ENCODE results near the gene CRIP3. TPM values are rescaled to one million over a fixed set of nuclear protein-coding genes. Genes with fewer than 3 reads are reported as not detected.

Gene CRIP3
- total RNA-seq, 1 experiment from 2014 or later = 2.3 TPM

GRCh38 chr6:43285832-43286231, 22.8 kb downstream of the CRIP3 start:
- Mint-ChIP-seq H3K9me3 (ENCODE audit: low read depth, unreplicated experiment) (no peaks in the 10 kb centered on the region), H3K36me3 (ENCODE audit: insufficient read depth, unreplicated experiment) (no peaks in the 10 kb centered on the region), H3K4me1 (ENCODE audit: low read depth, unreplicated experiment) (no peaks in the 10 kb centered on the region), H3K4me3 (ENCODE audit: low read depth, unreplicated experiment) (no peak overlapping the region), H3K27me3 (ENCODE audit: unreplicated experiment) (peaks cover 26% of the 10 kb centered on the region), H3K27ac (ENCODE audit: unreplicated experiment) (no peak overlapping the region)
- CTCF ChIA-PET = no interaction called here
- intact Hi-C loops (cut with micrococcal nuclease; ENCODE audit: unreplicated experiment) = no loop called here
- DNase-seq = no peak
- BruUV-seq (replicated peaks) = no TSS peak
- TF ChIP-seq CTCF (IDR thresholded peaks at IDR 0.05; ENCODE audit: unreplicated experiment) = no peak

- intact Hi-C loops (cut with micrococcal nuclease; ENCODE audit: unreplicated experiment) = no loop called here
- Mint-ChIP-seq H3K36me3 (ENCODE audit: insufficient read depth, unreplicated experiment) (no peaks in the 10 kb centered on the region), H3K4me3 (ENCODE audit: low read depth, unreplicated experiment) (no peak overlapping the region), H3K27ac (ENCODE audit: unreplicated experiment) (no peak overlapping the region), H3K4me1 (ENCODE audit: low read depth, unreplicated experiment) (no peaks in the 10 kb centered on the region), H3K9me3 (ENCODE audit: low read depth, unreplicated experiment) (no peaks in the 10 kb centered on the region), H3K27me3 (ENCODE audit: unreplicated experiment) (peaks cover 32% of the 10 kb centered on the region)
- BruUV-seq (replicated peaks) = no TSS peak
- CTCF ChIA-PET = no interaction called here
- no peak for TF ChIP-seq CTCF (IDR thresholded peaks at IDR 0.05; ENCODE audit: unreplicated experiment)
- DNase-seq = no peak
Observed at GRCh38 chr6:43284991-43285781, 23.4 kb downstream of the CRIP3 start.

- Mint-ChIP-seq H3K27ac (ENCODE audit: unreplicated experiment) (no peak overlapping the region), H3K9me3 (ENCODE audit: low read depth, unreplicated experiment) (no peaks in the 10 kb centered on the region), H3K36me3 (ENCODE audit: insufficient read depth, unreplicated experiment) (no peaks in the 10 kb centered on the region), H3K27me3 (ENCODE audit: unreplicated experiment) (peaks cover 37% of the 10 kb centered on the region), H3K4me3 (ENCODE audit: low read depth, unreplicated experiment) (no peak overlapping the region), H3K4me1 (ENCODE audit: low read depth, unreplicated experiment) (peaks cover under 1% of the 10 kb centered on the region)
- no peak for TF ChIP-seq CTCF (IDR thresholded peaks at IDR 0.05; ENCODE audit: unreplicated experiment)
- CTCF ChIA-PET = no interaction called here
- intact Hi-C loops (cut with micrococcal nuclease; ENCODE audit: unreplicated experiment) = no loop called here
- no peak for DNase-seq
- BruUV-seq (replicated peaks) = no TSS peak
Observed at GRCh38 chr6:43283905-43284304, 24.7 kb downstream of the CRIP3 start.

GRCh38 chr6:43283514-43283901, 25.1 kb downstream of the CRIP3 start:
- H3K4me1 Mint-ChIP-seq (ENCODE audit: low read depth, unreplicated experiment) = peaks cover 4% of the 10 kb centered on the region
- BruUV-seq (replicated peaks) = no TSS peak
- no peak overlapping the region for H3K4me3 Mint-ChIP-seq (ENCODE audit: low read depth, unreplicated experiment)

More at GRCh38 chr6:43283514-43283901, 25.1 kb downstream of the CRIP3 start:
- Mint-ChIP-seq H3K36me3 (ENCODE audit: insufficient read depth, unreplicated experiment) (no peaks in the 10 kb centered on the region), H3K27ac (ENCODE audit: unreplicated experiment) (no peak overlapping the region), H3K9me3 (ENCODE audit: low read depth, unreplicated experiment) (no peaks in the 10 kb centered on the region), H3K27me3 (ENCODE audit: unreplicated experiment) (peaks cover 41% of the 10 kb centered on the region)
- no peak for TF ChIP-seq CTCF (IDR thresholded peaks at IDR 0.05; ENCODE audit: unreplicated experiment)
- DNase-seq = no peak
- CTCF ChIA-PET = no interaction called here
- intact Hi-C loops (cut with micrococcal nuclease; ENCODE audit: unreplicated experiment) = no loop called here
